Choroid plexus epithelial cell (primary cell): ENCODE measurements around the gene HSPB6.

ENCODE experiments used
- DNase-seq: peaks from one replicate; pipeline ENCODE4 v3.0.0-alpha.2; 2010; ENCODE audit warnings: low read depth
- H3K4me3 ChIP-seq: 2 replicates; pipeline ENCODE4 v1.5.1; 2011; ENCODE audit warnings: low read depth, mild to moderate bottlenecking, control low read depth, low read length, moderate library complexity
- CTCF ChIP-seq: conservative IDR thresholded peaks from 2 replicates; pipeline ENCODE4 v1.5.1; 2011; ENCODE audit warnings: low read depth, mild to moderate bottlenecking, control low read depth, inconsistent platforms, low read length, moderate library complexity

The HSPB6 gene

GRCh38 chr19:35752746-35753350 is 4.0 kb downstream of the HSPB6 start:
- TF ChIP-seq CTCF, result no peak
- DNase-seq, result no peak
- H3K4me3 ChIP-seq, result no peak overlapping the region

GRCh38 chr19:35751839-35752745 is 4.7 kb downstream of the HSPB6 start:
- no peak for TF ChIP-seq CTCF
- no peak for DNase-seq
- H3K4me3 ChIP-seq, result no peak overlapping the region

- DNase-seq, result no peak
- TF ChIP-seq CTCF, result no peak
- H3K4me3 ChIP-seq, result peak overlapping the region; percentile 31
Observed at GRCh38 chr19:35750167-35750566, 6.7 kb downstream of the HSPB6 start.

GRCh38 chr19:35748106-35749020 is 8.5 kb downstream of the HSPB6 start, which contains the start of gene LIN37:
LIN37 (plus strand) TSS chr19:35748576; CDS start chr19:35748725, 149 bp downstream.
- TF ChIP-seq CTCF, result peak; percentile 20
- DNase-seq, result peak; percentile 100
- H3K4me3 ChIP-seq, result peak within 1 kb of the TSS; percentile 70

GRCh38 chr19:35746531-35746930 is 10.3 kb downstream of the HSPB6 start:
- no peak for DNase-seq
- H3K4me3 ChIP-seq, result peak overlapping the region; percentile 82
- TF ChIP-seq CTCF, result no peak

GRCh38 chr19:35746087-35746462 is 10.8 kb downstream of the HSPB6 start:
- no peak for TF ChIP-seq CTCF
- peak overlapping the region; percentile 82 for H3K4me3 ChIP-seq
- DNase-seq, result no peak
